DOHH2 (cell line): ENCODE measurements around the gene IFT122.

Experiments
- H3F3A ChIP-seq: fragments of 200-600 bp; sonication (generic), shearing (Covaris generic); 2 replicates; pipeline ENCODE4 v1.6.0; 2016; ENCODE audit warnings: antibody characterized with exemption, mild to moderate bottlenecking; ENCODE audit not compliant: control insufficient read depth, insufficient read depth
- H3K27ac ChIP-seq: fragments of 200-600 bp; sonication (generic); 2 replicates; pipeline ENCODE4 v1.5.1; 2014; ENCODE audit warnings: low read depth, mild to moderate bottlenecking, low read length, moderate library complexity
- H3K27me3 ChIP-seq: fragments of 200-600 bp; sonication (generic); 2 replicates; pipeline ENCODE4 v1.6.1; 2014; ENCODE audit warnings: mild to moderate bottlenecking, low read length, mixed read lengths; ENCODE audit not compliant: control insufficient read depth
- H3K36me3 ChIP-seq: fragments of 200-600 bp; sonication (generic); 2 replicates; pipeline ENCODE4 v1.6.1; 2014; ENCODE audit warnings: mild to moderate bottlenecking, low read length, moderate library complexity, mixed read lengths; ENCODE audit not compliant: control insufficient read depth
- H3K4me1 ChIP-seq: fragments of 200-600 bp; sonication (generic); 2 replicates; pipeline ENCODE4 v1.6.1; 2014; ENCODE audit warnings: mild to moderate bottlenecking, low read length, mixed read lengths; ENCODE audit not compliant: control insufficient read depth
- H3K4me2 ChIP-seq: fragments of 200-600 bp; sonication (generic); 2 replicates; pipeline ENCODE4 v1.6.0; 2014; ENCODE audit warnings: mild to moderate bottlenecking, low read length, moderate library complexity
- H3K4me3 ChIP-seq: fragments of 200-600 bp; sonication (generic); 2 replicates; pipeline ENCODE4 v1.5.1; 2014; ENCODE audit warnings: mild to moderate bottlenecking, low read length, mixed read lengths
- H3K79me2 ChIP-seq: fragments of 200-600 bp; sonication (generic); 2 replicates; pipeline ENCODE4 v1.6.1; 2014; ENCODE audit warnings: mild to moderate bottlenecking, low read length, mixed read lengths; ENCODE audit not compliant: control insufficient read depth
- H3K9me2 ChIP-seq: fragments of 200-600 bp; sonication (generic); replicated peaks from 2 replicates; pipeline ENCODE4 v1.6.1; 2014; ENCODE audit warnings: mild to moderate bottlenecking, low read length, mixed read lengths; ENCODE audit not compliant: control insufficient read depth
- H3K9me3 ChIP-seq: fragments of 200-600 bp; sonication (generic); 2 replicates; pipeline ENCODE4 v1.6.1; 2014; ENCODE audit warnings: antibody characterized with exemption, low read length, mixed read lengths; ENCODE audit not compliant: control insufficient read depth, insufficient read depth
- H4K20me1 ChIP-seq: fragments of 200-600 bp; sonication (generic); 2 replicates; pipeline ENCODE4 v1.6.0; 2014; ENCODE audit warnings: low read depth, mild to moderate bottlenecking, antibody characterized with exemption, low read length, moderate library complexity; ENCODE audit not compliant: control insufficient read depth, insufficient read depth
- CTCF ChIP-seq: fragments of 200-600 bp; sonication (generic); IDR thresholded peaks from one replicate; pipeline ENCODE4 v1.5.1; 2014; ENCODE audit warnings: antibody characterized with exemption, mild to moderate bottlenecking, low read depth, low read length; ENCODE audit not compliant: poor library complexity, severe bottlenecking
- EZH2phosphoT487 ChIP-seq: fragments of 200-600 bp; sonication (generic); IDR thresholded peaks from 2 replicates; pipeline ENCODE4 v1.6.1; 2017; ENCODE audit warnings: borderline replicate concordance, mild to moderate bottlenecking, antibody characterized with exemption, low read length, moderate library complexity, mixed read lengths

Gene IFT122

GRCh38 chr3:129429080-129429451 lies 11.0 kb upstream of the IFT122 start:
- peaks cover 15% of the 10 kb centered on the region for H3K79me2 ChIP-seq
- H3K4me2 ChIP-seq: peak overlapping the region; percentile 74
- H3K27ac ChIP-seq: peak overlapping the region; percentile 14; the same call in 1 of the 2 replicates
- peaks cover 47% of the 10 kb centered on the region for H3K4me1 ChIP-seq
- H4K20me1 ChIP-seq: no peaks in the 10 kb centered on the region
- no peaks in the 10 kb centered on the region for H3K27me3 ChIP-seq
- H3K4me3 ChIP-seq: peak overlapping the region; percentile 63
- H3K36me3 ChIP-seq: peaks cover 54% of the 10 kb centered on the region
- no peak for TF ChIP-seq CTCF
- no peak for TF ChIP-seq EZH2phosphoT487
- peaks cover 20% of the 10 kb centered on the region for H3F3A ChIP-seq
- H3K9me2 ChIP-seq: no peaks in the 10 kb centered on the region
- H3K9me3 ChIP-seq: peaks cover 6% of the 10 kb centered on the region; the same call in 1 of the 2 replicates

GRCh38 chr3:129429602-129430001 lies 10.4 kb upstream of the IFT122 start:
- Histone ChIP-seq H3F3A (peaks cover 20% of the 10 kb centered on the region), H3K36me3 (peaks cover 57% of the 10 kb centered on the region), H3K9me3 (peaks cover 3% of the 10 kb centered on the region; the same call in 1 of the 2 replicates), H3K4me1 (peaks cover 47% of the 10 kb centered on the region), H3K27me3 (no peaks in the 10 kb centered on the region), H3K4me3 (no peak overlapping the region), H4K20me1 (no peaks in the 10 kb centered on the region), H3K4me2 (no peak overlapping the region), H3K79me2 (peaks cover 20% of the 10 kb centered on the region), H3K27ac (peak overlapping the region; percentile 14; the same call in 1 of the 2 replicates), H3K9me2 (no peaks in the 10 kb centered on the region)
- TF ChIP-seq EZH2phosphoT487 (no peak), CTCF (no peak)

- H3F3A ChIP-seq: peaks cover 35% of the 10 kb centered on the region
- peaks cover 44% of the 10 kb centered on the region for H3K79me2 ChIP-seq
- H4K20me1 ChIP-seq: no peaks in the 10 kb centered on the region
- H3K4me1 ChIP-seq: peaks cover 60% of the 10 kb centered on the region
- H3K9me2 ChIP-seq: no peaks in the 10 kb centered on the region
- no peaks in the 10 kb centered on the region for H3K9me3 ChIP-seq
- peaks cover 79% of the 10 kb centered on the region for H3K36me3 ChIP-seq
- TF ChIP-seq EZH2phosphoT487: no peak
- no peak for TF ChIP-seq CTCF
- no peaks in the 10 kb centered on the region for H3K27me3 ChIP-seq
- H3K27ac ChIP-seq: no peak overlapping the region
- H3K4me2 ChIP-seq: no peak overlapping the region
- H3K4me3 ChIP-seq: no peak overlapping the region
Measured at GRCh38 chr3:129432036-129432435, 8.0 kb upstream of the IFT122 start.
